Hepatocyte (in vitro differentiated cells): Measurements from ENCODE around the gene FBXL2. TPM values are rescaled to one million over a fixed set of nuclear protein-coding genes. Genes with fewer than 3 reads are reported as not detected.
"Not testable (repeated sequence)": the region's sequence is repeated elsewhere in the genome, so short reads cannot be mapped to it uniquely, and the experiment has no call there.

Source experiments
- DNase-seq: peaks from one replicate; pipeline ENCODE4 v3.0.0-alpha.2; 2016; ENCODE audit warnings: low spot score
- H2AFZ ChIP-seq: fragments of 200-600 bp; sonication (generic); 2 replicates; pipeline ENCODE4 v1.6.0; 2016; ENCODE audit warnings: antibody characterized with exemption, mild to moderate bottlenecking
- H3K27ac ChIP-seq: fragments of 200-600 bp; sonication (generic); 2 replicates; pipeline ENCODE4 v1.5.1; 2016; ENCODE audit warnings: mild to moderate bottlenecking
- H3K27me3 ChIP-seq: fragments of 200-600 bp; sonication (generic); 2 replicates; pipeline ENCODE4 v1.6.1; 2016
- H3K36me3 ChIP-seq: fragments of 200-600 bp; sonication (generic); replicated peaks from 2 replicates; pipeline ENCODE4 v1.5.1; 2016; ENCODE audit warnings: low read depth; ENCODE audit not compliant: insufficient read depth
- H3K4me1 ChIP-seq: fragments of 200-600 bp; sonication (generic); 2 replicates; pipeline ENCODE4 v1.5.1; 2016; ENCODE audit warnings: mild to moderate bottlenecking, moderate library complexity; ENCODE audit not compliant: insufficient read depth
- H3K4me2 ChIP-seq: fragments of 200-600 bp; sonication (generic); 2 replicates; pipeline ENCODE4 v1.6.0; 2016
- H3K4me3 ChIP-seq: fragments of 200-600 bp; sonication (generic); 2 replicates; pipeline ENCODE4 v1.5.1; 2016; ENCODE audit warnings: mild to moderate bottlenecking
- H3K79me2 ChIP-seq: fragments of 200-600 bp; sonication (generic); 2 replicates; pipeline ENCODE4 v1.6.0; 2017; ENCODE audit warnings: mild to moderate bottlenecking
- H3K9me2 ChIP-seq: fragments of 200-600 bp; sonication (generic); replicated peaks from 2 replicates; pipeline ENCODE4 v1.6.0; 2017; ENCODE audit warnings: mild to moderate bottlenecking; ENCODE audit not compliant: insufficient read depth
- H3K9me3 ChIP-seq: fragments of 200-600 bp; sonication (generic); 2 replicates; pipeline ENCODE4 v1.5.1; 2016; ENCODE audit warnings: low read depth, mild to moderate bottlenecking
- H4K20me1 ChIP-seq: fragments of 200-600 bp; sonication (generic); 2 replicates; pipeline ENCODE4 v1.6.0; 2016; ENCODE audit warnings: mild to moderate bottlenecking; ENCODE audit not compliant: insufficient read depth, poor library complexity, severe bottlenecking
- EZH2 ChIP-seq: fragments of 200-600 bp; sonication (generic); IDR thresholded peaks from 2 replicates; pipeline ENCODE4 v1.6.1; 2016; ENCODE audit warnings: antibody characterized with exemption, mild to moderate bottlenecking, borderline replicate concordance
- EZH2phosphoT487 ChIP-seq: fragments of 200-600 bp; sonication (generic); IDR thresholded peaks from one replicate; pipeline ENCODE4 v1.6.1; 2018; ENCODE audit warnings: antibody characterized with exemption, mild to moderate bottlenecking, low read depth, moderate library complexity; ENCODE audit not compliant: unreplicated experiment, severe bottlenecking
- WGBS: methylation state at CpG from one replicate; pipeline ENCODE4 v1.1.6; 2016; ENCODE audit warnings: low lambda C conversion rate; ENCODE audit errors: missing lambda C conversion rate; 5-methylcytosine and 5-hydroxymethylcytosine counted together
- polyA plus RNA-seq: library from polyadenylated mRNA; unstranded; fragments of >200 nt; fragmentation: Nextera tagmentation; extraction: Ambion mirVana; gene quantifications from 2 replicates; pipeline ENCODE4 v1.2.1, GENCODE V29; 2016
- total RNA-seq: library from RNA; depleted of rRNA; stranded (reverse); fragments of >200 nt; gene quantifications from 2 replicates; pipeline ENCODE4 v1.2.3, GENCODE V29; 2014
- TF ChIP-seq, protein P1 (sequence below): fragments of 200-600 bp; sonication (generic); IDR thresholded peaks from 2 replicates; pipeline ENCODE4 v1.5.1; 2016; ENCODE audit warnings: antibody characterized with exemption, mild to moderate bottlenecking; ENCODE audit not compliant: poor library complexity

The FBXL2 gene
- total and polyA plus RNA-seq, 2 experiments from 2014 or later, result 15.6 to 15.7 TPM

DNA sequence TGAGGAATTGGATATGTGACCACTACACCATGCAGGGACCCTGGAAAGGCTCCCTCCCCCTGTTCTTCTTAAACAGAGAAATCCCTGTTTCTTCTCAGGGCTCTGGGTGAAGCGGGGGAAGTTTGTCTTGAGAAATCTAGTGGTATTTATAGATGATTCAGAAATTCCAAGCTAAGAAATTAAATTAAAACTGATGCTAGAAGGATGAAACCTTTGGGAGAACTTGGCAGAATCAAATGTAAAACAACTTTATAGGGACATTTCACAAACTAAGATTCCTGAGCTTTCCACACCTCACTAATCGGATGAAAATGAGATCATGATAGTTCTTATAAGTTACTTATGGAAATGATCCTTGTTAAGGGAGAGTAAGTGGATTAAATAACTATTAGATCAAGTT, 54.2 kb downstream of the FBXL2 start:
- H3K27me3 ChIP-seq, result no peaks in the 10 kb centered on the region
- H3K4me1 ChIP-seq, result no peaks in the 10 kb centered on the region
- H3K36me3 ChIP-seq, result no peaks in the 10 kb centered on the region
- no peak overlapping the region for H3K4me3 ChIP-seq
- TF ChIP-seq, protein P1, sequence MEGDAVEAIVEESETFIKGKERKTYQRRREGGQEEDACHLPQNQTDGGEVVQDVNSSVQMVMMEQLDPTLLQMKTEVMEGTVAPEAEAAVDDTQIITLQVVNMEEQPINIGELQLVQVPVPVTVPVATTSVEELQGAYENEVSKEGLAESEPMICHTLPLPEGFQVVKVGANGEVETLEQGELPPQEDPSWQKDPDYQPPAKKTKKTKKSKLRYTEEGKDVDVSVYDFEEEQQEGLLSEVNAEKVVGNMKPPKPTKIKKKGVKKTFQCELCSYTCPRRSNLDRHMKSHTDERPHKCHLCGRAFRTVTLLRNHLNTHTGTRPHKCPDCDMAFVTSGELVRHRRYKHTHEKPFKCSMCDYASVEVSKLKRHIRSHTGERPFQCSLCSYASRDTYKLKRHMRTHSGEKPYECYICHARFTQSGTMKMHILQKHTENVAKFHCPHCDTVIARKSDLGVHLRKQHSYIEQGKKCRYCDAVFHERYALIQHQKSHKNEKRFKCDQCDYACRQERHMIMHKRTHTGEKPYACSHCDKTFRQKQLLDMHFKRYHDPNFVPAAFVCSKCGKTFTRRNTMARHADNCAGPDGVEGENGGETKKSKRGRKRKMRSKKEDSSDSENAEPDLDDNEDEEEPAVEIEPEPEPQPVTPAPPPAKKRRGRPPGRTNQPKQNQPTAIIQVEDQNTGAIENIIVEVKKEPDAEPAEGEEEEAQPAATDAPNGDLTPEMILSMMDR, result no peak
- TF ChIP-seq EZH2phosphoT487 (no peak), EZH2 (no peak)
- H4K20me1 ChIP-seq, result no peaks in the 10 kb centered on the region
- no peaks in the 10 kb centered on the region for H3K79me2 ChIP-seq
- peaks cover 9% of the 10 kb centered on the region for H3K9me3 ChIP-seq
- no peak overlapping the region for H2AFZ ChIP-seq
- WGBS, result 91% methylated on average over 2 of the region's 2 CpGs
- no peaks in the 10 kb centered on the region for H3K9me2 ChIP-seq
- H3K27ac ChIP-seq, result no peak overlapping the region
- DNase-seq, result no peak
- no peak overlapping the region for H3K4me2 ChIP-seq

DNA sequence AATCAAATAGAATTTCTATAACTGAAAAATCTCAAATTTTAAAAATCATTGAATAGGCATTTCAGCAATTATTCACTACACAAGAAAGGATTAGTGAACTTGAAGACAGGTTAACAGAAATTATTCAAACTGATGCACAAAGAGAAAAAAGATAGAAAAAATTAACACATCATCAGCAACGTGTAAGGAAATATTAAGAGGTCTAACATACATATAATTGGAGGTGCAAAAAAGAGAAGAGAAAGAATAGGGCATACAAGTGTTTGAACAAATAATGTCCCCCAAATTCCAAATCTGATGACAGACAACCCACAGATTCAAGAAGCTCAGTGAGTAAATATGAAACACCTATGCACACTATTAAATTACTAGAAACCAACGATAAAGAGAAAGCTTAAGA, 57.1 kb downstream of the FBXL2 start:
- Histone ChIP-seq H3K4me1 (no peaks in the 10 kb centered on the region), H3K4me2 (no peak overlapping the region), H4K20me1 (no peaks in the 10 kb centered on the region), H3K9me3 (peaks cover 9% of the 10 kb centered on the region), H3K79me2 (no peaks in the 10 kb centered on the region), H3K36me3 (no peaks in the 10 kb centered on the region), H3K27me3 (no peaks in the 10 kb centered on the region), H3K4me3 (no peak overlapping the region), H3K27ac (no peak overlapping the region), H3K9me2 (no peaks in the 10 kb centered on the region), H2AFZ (no peak overlapping the region)
- DNase-seq, result no peak
- WGBS, result 96% methylated on average over 2 of the region's 2 CpGs
- TF ChIP-seq EZH2phosphoT487, result no peak
- TF ChIP-seq, protein P1, result no peak
- no peak for TF ChIP-seq EZH2

DNA sequence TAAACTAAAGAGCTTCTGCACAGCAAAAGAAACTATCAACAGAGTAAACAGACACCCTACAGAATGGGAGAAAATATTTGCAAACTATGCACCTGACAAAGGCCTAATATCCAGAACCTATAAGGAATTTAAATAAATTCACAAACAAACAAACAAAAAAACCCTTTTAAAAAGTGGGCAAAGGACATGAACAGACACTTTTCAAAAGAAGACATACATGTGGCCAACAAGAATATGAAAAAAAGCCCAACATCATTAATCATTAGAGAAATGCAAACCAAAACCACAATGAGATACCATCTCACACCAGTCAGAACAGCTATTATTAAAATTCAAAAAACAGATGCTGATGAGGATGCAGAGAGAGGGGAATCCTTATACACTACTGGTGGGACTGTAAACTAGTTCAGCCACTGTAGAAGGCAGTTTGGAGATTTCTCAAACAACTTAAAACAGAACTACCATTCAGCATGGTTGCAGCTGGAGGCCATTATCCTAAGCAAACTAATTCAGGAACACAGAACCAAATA, 61.8 kb downstream of the FBXL2 start:
- not testable (repeated sequence) for H3K79me2 ChIP-seq, H3K36me3 ChIP-seq, H3K4me1 ChIP-seq, H3K9me2 ChIP-seq, H2AFZ ChIP-seq, H3K9me3 ChIP-seq, H3K27me3 ChIP-seq, H3K4me2 ChIP-seq, H4K20me1 ChIP-seq, H3K27ac ChIP-seq, DNase-seq, H3K4me3 ChIP-seq

DNA sequence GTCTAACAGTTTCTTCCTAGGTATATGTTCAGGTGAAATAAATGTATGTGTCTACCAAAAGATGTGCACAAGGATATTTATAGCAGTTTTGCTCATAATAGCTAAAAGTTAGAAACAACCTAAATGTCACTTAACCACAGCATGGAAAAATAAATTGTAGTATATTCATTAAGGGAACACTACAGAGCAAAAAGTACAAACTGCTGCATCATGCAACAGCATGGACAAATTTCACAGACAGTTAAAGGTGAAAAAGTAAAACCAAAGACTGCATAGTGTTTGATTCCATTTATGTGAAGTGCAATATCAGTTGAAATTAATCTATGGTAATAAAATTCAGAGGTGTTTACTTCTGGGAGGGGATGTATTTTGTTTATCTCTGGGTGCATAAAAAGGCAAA, 62.5 kb downstream of the FBXL2 start:
- no peaks in the 10 kb centered on the region for H3K27me3 ChIP-seq
- no peaks in the 10 kb centered on the region for H3K9me2 ChIP-seq
- H3K4me3 ChIP-seq, result no peak overlapping the region
- no peak overlapping the region for H3K27ac ChIP-seq
- peaks cover under 1% of the 10 kb centered on the region for H3K9me3 ChIP-seq
- no peak overlapping the region for H3K4me2 ChIP-seq
- H3K4me1 ChIP-seq, result no peaks in the 10 kb centered on the region
- no peaks in the 10 kb centered on the region for H3K79me2 ChIP-seq
- H3K36me3 ChIP-seq, result no peaks in the 10 kb centered on the region
- H4K20me1 ChIP-seq, result no peaks in the 10 kb centered on the region
- no peak for DNase-seq
- no peak overlapping the region for H2AFZ ChIP-seq
- TF ChIP-seq EZH2, result no peak
- TF ChIP-seq, protein P1, result no peak
- TF ChIP-seq EZH2phosphoT487, result no peak
